ENCODE measurements around the gene APOL5.
A peak's percentile ranks its signal among the peaks of the same experiment; 100 is the strongest.

APOL5 gene

DNA sequence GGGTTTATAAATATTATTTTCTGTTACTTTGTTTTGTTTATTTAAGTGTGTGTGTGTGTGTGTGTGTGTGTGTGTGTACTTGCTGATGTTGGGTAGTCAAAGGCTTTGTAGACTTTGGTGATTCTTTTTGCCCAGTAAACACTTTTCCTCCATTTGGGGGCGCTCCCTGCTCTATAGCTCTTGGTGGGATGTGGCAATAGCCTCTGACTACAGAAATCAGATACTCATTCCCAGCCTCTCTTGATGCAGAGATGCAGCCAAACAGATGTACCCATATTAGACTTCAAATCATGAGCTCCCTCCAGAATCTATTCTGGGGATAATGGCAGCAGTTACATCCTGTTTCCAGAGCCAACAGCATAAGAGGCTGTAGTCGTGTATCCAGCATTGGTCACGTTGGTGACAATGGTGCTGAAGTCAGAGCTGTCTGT, 33.4 kb upstream of the APOL5 start:
- DNase-seq (ENCODE audit: low spot score): no peak
- TF ChIP-seq, protein P1, sequence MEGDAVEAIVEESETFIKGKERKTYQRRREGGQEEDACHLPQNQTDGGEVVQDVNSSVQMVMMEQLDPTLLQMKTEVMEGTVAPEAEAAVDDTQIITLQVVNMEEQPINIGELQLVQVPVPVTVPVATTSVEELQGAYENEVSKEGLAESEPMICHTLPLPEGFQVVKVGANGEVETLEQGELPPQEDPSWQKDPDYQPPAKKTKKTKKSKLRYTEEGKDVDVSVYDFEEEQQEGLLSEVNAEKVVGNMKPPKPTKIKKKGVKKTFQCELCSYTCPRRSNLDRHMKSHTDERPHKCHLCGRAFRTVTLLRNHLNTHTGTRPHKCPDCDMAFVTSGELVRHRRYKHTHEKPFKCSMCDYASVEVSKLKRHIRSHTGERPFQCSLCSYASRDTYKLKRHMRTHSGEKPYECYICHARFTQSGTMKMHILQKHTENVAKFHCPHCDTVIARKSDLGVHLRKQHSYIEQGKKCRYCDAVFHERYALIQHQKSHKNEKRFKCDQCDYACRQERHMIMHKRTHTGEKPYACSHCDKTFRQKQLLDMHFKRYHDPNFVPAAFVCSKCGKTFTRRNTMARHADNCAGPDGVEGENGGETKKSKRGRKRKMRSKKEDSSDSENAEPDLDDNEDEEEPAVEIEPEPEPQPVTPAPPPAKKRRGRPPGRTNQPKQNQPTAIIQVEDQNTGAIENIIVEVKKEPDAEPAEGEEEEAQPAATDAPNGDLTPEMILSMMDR (IDR thresholded peaks at IDR 0.05; ENCODE audit: extremely low read depth, missing control alignments): no peak

DNA sequence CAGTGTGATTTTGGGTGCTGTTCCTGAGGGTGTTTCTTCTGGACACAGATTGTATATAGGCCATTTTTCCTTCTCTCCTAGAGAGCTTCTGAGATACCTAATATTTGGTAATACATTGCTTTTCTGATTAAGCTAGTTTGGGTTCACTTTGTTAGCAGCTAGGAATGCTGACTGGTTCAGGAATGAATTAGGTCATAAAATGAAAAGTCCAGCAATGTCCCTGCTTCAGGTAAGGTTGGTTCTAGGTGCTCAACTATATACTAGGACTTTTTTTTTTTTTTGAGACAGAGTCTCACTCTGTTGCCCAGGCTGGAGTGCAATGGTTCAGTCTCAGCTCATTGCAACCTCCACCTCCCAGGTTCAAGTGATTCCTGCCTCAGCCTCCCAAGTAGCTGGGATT, 32.9 kb upstream of the APOL5 start:
- no peak for DNase-seq (ENCODE audit: low spot score)
- TF ChIP-seq, protein P1 (IDR thresholded peaks at IDR 0.05; ENCODE audit: extremely low read depth, missing control alignments): no peak

DNA sequence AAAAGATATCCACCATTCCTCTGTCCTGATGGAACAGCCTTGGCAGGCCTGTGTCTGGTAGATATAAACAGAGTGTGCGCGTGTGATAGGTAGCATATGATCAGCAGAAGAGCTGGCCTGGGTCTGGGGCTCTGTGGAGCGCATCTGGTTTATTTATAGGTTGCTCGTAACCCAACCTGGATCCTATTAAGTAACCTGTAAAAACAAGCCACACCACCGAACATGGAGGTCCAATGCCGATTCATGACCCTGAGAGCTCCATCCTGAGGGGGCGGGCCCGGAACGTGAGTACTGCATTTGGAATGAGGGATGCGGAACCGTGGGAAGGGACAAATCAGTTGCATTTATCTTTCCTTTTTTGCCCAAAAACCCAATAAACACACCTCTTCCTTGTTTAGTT, 31.9 kb upstream of the APOL5 start:
- DNase-seq (ENCODE audit: low spot score): no peak
- TF ChIP-seq, protein P1 (IDR thresholded peaks at IDR 0.05; ENCODE audit: extremely low read depth, missing control alignments): no peak

DNA sequence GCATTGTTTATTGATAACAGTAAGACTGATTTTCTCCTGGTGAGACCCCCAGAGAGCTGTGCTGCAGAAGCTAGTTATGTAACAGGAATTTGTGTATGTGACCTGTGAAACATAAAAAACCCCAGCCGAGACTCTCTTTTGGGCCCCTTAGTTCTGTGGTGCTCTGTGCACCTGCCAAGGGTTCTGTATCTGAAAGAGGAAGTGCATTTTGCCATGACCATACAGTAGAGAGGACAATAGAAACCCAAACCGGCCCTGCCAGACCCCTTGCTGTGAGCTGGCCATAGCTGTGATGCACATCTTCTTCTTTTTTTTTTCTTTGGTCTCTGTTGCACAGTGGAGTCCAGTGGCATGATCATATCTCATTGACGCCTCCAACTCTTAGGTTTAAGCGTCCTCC, 31.4 kb upstream of the APOL5 start:
- peak; percentile 23 for DNase-seq (ENCODE audit: low spot score)
- TF ChIP-seq, protein P1 (IDR thresholded peaks at IDR 0.05; ENCODE audit: extremely low read depth, missing control alignments): no peak

DNA sequence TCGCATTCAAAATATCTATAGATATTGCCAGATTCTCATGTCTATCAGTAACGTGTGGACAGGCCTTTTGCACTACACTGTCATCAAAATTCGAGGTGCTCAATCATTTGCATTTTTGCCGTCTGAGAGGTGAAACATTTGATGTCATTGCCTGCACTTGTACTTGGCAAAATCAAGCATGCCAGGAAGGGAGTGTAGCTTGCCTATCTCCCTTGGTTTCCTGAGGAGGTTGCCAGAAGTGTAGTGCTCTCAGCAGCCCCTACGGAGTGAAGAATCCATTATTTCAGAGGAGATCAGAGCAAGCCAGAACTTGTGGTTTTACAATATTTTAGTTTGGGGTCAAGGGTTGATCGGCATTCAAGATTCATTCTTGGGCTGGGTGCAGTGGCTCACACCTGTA, 30.2 kb upstream of the APOL5 start:
- TF ChIP-seq, protein P1 (IDR thresholded peaks at IDR 0.05; ENCODE audit: extremely low read depth, missing control alignments): no peak
- DNase-seq (ENCODE audit: low spot score): no peak

DNA sequence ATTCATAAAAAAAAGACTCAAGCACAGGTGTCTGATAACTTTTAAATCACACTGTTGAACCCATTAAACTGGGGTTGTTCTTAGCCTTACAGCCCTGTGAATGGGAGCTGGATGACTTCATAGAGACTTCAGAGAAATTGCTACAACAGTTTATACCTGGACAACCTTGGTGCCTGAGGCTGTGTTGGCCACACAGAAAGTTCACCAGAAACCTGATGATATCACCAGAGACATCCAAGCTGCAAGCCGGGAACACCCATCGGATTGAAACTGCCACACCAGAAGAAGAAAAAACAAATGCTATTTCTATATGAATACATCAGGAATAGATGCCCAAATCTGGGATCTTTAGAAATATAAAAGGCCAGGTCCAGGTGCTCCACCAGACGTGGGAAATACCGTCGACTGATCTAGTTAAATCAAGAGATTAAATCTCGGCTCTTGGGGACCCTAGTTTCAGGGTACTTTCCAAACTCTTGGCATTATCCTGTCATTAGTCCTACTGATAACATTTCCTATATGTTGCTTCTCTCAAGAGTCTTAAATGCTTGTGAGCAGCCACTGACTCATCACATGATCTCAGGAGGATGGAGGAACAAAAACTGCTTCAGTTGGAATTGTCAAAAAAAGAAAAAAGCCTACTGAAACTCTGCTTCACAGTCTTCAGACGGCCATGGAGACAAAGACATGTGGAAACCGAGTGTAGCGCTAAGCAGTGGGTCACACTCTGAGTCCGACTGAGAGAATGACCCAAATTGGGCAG, 28.6 kb upstream of the APOL5 start:
- DNase-seq (ENCODE audit: low spot score): no peak
- TF ChIP-seq, protein P1 (IDR thresholded peaks at IDR 0.05; ENCODE audit: extremely low read depth, missing control alignments): no peak

DNA sequence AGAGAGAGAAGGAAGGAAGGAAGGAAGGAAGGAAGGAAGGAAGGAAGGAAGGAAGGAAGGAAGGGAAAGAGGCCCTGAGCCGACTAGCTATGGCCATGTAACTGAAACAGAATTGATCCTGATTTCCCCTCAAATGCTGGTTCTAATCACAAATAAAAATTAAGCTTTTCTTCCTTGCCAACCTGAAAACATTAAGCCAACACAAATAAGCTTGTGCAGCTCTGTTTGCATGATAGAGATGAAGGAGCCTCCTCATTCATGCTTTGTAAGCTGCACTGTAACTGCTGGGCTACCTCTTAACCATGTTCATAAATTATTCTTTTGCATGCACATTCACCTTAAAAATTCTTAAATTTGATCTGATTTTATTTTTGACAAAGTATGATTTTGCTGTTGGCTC, 27.7 kb upstream of the APOL5 start:
- TF ChIP-seq, protein P1 (IDR thresholded peaks at IDR 0.05; ENCODE audit: extremely low read depth, missing control alignments): no peak
- no peak for DNase-seq (ENCODE audit: low spot score)
